ENCODE results near the gene BRD3. TPM values are rescaled to one million over a fixed set of nuclear protein-coding genes. Genes with fewer than 3 reads are reported as not detected.

Gene BRD3
- total RNA-seq, 1 donor from 2014 or later: 72.4 TPM

DNA sequence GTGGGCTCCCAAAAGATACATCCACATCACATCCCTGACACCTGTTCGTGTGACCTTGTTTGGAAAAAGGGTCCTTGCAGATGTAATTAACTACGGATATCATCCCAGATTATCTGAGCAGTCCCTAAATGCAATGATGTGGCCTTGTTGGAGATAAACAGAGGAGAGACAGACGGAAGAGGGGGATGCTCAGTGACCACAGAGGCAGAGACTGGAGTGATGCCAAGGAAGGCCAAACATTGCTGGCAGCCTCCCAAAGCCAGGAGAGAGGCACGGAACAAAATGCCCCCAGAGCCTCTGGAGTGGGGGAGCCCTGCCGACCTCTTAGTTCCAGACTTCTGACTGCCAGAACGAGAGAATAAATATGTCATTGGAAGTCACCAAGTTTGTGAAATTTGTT, 60.7 kb downstream of the BRD3 start:
- Mint-ChIP-seq H3K4me1 (ENCODE audit: unreplicated experiment) (no peaks in the 10 kb centered on the region), H3K4me3 (no peak overlapping the region), H3K9me3 (no peaks in the 10 kb centered on the region), H3K36me3 (no peaks in the 10 kb centered on the region), H3K27me3 (peaks cover 3% of the 10 kb centered on the region), H3K27ac (no peak overlapping the region)
- no peak for DNase-seq (ENCODE audit: extremely low spot score, unreplicated experiment)
- TF ChIP-seq, protein P1, sequence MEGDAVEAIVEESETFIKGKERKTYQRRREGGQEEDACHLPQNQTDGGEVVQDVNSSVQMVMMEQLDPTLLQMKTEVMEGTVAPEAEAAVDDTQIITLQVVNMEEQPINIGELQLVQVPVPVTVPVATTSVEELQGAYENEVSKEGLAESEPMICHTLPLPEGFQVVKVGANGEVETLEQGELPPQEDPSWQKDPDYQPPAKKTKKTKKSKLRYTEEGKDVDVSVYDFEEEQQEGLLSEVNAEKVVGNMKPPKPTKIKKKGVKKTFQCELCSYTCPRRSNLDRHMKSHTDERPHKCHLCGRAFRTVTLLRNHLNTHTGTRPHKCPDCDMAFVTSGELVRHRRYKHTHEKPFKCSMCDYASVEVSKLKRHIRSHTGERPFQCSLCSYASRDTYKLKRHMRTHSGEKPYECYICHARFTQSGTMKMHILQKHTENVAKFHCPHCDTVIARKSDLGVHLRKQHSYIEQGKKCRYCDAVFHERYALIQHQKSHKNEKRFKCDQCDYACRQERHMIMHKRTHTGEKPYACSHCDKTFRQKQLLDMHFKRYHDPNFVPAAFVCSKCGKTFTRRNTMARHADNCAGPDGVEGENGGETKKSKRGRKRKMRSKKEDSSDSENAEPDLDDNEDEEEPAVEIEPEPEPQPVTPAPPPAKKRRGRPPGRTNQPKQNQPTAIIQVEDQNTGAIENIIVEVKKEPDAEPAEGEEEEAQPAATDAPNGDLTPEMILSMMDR (conservative IDR thresholded peaks at IDR 0.05): no peak

DNA sequence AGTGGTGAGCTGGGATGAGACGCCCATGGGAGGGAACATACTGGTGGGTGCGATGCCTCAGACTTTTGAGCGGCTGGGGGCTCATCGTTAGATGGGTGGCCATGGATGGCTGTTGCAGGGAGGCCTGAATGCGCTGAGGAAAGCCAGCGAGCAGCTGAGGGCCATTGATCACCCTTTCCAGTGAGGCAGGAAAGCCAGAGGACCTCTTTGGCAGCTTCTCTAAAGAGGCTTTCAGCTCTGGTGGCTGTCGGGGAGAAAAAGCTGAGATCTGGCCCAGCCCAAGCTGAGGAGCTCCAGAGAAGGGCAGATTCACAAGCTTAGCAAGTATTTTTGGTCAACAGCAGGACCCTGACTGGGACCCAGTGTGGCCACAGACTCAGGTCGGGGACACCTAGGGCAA, 62.4 kb downstream of the BRD3 start:
- Mint-ChIP-seq H3K4me1 (ENCODE audit: unreplicated experiment) (no peaks in the 10 kb centered on the region), H3K27ac (no peak overlapping the region), H3K27me3 (peaks cover 3% of the 10 kb centered on the region), H3K4me3 (no peak overlapping the region), H3K36me3 (no peaks in the 10 kb centered on the region), H3K9me3 (no peaks in the 10 kb centered on the region)
- no peak for DNase-seq (ENCODE audit: extremely low spot score, unreplicated experiment)
- TF ChIP-seq, protein P1 (conservative IDR thresholded peaks at IDR 0.05): no peak

DNA sequence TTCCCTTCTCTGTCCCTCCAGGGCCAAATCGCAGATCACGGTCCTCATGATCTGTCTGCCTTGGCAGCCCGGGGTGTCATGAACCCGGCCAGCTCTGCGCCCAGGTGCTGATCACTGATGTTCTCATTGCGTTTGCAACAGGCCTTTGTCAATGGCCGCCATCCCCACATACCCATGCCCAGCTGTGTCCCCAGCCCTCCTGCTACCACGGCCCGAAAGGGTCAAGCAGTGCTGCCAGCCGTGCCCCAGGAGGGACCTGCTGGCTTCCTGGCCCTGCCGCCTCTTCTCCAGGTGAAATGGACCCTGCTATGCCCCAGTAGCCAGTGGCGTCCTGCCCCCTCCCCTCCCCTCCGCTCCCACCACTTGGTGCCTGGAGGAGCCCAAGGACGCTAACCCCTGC, 62.9 kb downstream of the BRD3 start:
- Mint-ChIP-seq H3K36me3 (no peaks in the 10 kb centered on the region), H3K4me1 (ENCODE audit: unreplicated experiment) (no peaks in the 10 kb centered on the region)

DNA sequence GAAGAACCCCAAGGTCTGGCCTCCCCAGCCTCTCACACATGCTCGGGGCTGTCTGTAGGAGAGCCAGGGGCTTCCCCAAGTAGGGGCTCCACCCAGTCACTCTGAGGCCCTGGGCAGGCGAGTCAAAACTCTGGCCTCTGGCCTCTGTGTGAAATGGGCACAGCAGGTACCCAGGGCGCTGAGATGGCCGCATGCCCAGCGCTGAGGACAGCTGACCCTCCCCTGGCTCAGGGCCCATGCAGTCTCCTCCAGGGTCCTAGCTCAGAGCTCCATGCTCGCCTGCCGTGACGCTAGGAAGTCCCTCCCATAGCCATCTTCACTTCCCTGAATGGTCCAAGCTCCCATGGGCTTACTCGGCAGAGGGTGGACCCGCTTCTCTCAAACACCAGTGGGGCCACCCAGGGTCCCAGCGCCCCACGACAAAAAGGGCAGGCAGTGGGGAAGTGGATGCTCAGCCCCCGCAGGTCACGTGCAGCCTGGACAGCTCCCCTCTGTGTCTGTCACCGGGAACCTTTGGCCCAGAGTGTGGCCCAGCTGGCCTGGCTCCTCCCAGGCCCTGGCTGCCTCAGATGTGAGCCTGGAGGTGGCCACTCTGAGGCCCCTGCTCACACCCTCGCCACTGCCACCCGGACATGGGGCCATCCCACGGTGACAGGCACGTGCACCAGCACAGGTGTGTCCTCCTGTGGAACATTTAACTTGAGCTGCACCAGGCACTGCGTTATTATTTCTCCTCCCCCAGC, 63.5 kb downstream of the BRD3 start:
- TF ChIP-seq, protein P1 (conservative IDR thresholded peaks at IDR 0.05): no peak
- Mint-ChIP-seq H3K4me1 (ENCODE audit: unreplicated experiment) (no peaks in the 10 kb centered on the region), H3K9me3 (no peaks in the 10 kb centered on the region), H3K36me3 (no peaks in the 10 kb centered on the region), H3K4me3 (no peak overlapping the region), H3K27me3 (peaks cover 10% of the 10 kb centered on the region), H3K27ac (no peak overlapping the region)
- DNase-seq (ENCODE audit: extremely low spot score, unreplicated experiment): no peak

More for the DNA sequence above, 62.9 kb downstream of the BRD3 start:
- Mint-ChIP-seq H3K9me3 (no peaks in the 10 kb centered on the region), H3K27me3 (peaks cover 8% of the 10 kb centered on the region), H3K27ac (no peak overlapping the region), H3K4me3 (no peak overlapping the region)
- DNase-seq (ENCODE audit: extremely low spot score, unreplicated experiment): no peak
- TF ChIP-seq, protein P1 (conservative IDR thresholded peaks at IDR 0.05): no peak

DNA sequence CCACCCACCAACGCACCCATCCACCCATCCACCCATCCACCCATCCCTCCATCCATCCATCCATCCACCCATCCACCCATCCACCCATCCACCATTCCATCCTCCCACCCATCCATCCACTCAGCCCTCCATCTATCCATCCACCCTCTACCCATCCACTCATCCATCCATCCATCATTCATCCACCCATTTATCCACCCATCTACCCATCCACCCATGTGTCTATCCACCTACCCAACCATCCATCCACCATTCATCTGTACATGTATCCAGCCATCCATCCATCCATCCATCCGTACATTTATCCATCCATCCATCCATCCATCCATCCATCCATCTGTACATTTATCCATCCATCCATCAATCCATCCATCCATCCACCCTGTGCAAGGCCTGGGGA, 64.6 kb downstream of the BRD3 start:
- TF ChIP-seq, protein P1 (conservative IDR thresholded peaks at IDR 0.05): no peak
- DNase-seq (ENCODE audit: extremely low spot score, unreplicated experiment): no peak
- no peaks in the 10 kb centered on the region for H3K9me3 Mint-ChIP-seq
- no peak overlapping the region for H3K27ac Mint-ChIP-seq
- H3K27me3 Mint-ChIP-seq: peaks cover 7% of the 10 kb centered on the region
- H3K4me1 Mint-ChIP-seq (ENCODE audit: unreplicated experiment): no peaks in the 10 kb centered on the region
- no peaks in the 10 kb centered on the region for H3K36me3 Mint-ChIP-seq
- H3K4me3 Mint-ChIP-seq: no peak overlapping the region
